H1 (cell line): ENCODE results near the gene PPP1R3E. TPM values are rescaled to one million over a fixed set of nuclear protein-coding genes. Genes with fewer than 3 reads are reported as not detected.

ENCODE experiments used
- CTCF ChIA-PET: fragments of 300-600 bp; sonication (Branson Sonifier 250); formaldehyde crosslinking; loops from one replicate; lab custom pipeline; 2021; ENCODE audit not compliant: partially characterized antibody; lab: Charles Lee
- POLR2A ChIA-PET: fragments of 300-600 bp; sonication (Branson Sonifier 250); formaldehyde crosslinking; loops from one replicate; lab custom pipeline; 2021; ENCODE audit warnings: inconsistent platforms; ENCODE audit not compliant: partially characterized antibody; lab: Charles Lee
- DNase-seq, 2 experiments: peaks; one replicate each; pipeline versions ENCODE4 v3.0.0 to v3.0.0-alpha.2; 2010 to 2022; ENCODE audit warnings: low spot score in 2 of 2, low read depth in 1 of 2, mixed read lengths in 1 of 2
- FAIRE-seq: peaks from 2 replicates; lab custom pipeline; 2011; peaks lifted over from hg19 to GRCh38; lab: Jason Lieb, UNC
- H2AFZ ChIP-seq: 2 replicates; pipeline ENCODE4 v1.8.1; 2012; ENCODE audit warnings: low read length, inconsistent platforms
- H2AK5ac ChIP-seq: 2 replicates; pipeline ENCODE4 v1.6.1; 2013; ENCODE audit warnings: low read depth, low read length
- H2BK120ac ChIP-seq: replicated peaks from 2 replicates; pipeline ENCODE3; 2013; ENCODE audit warnings: low read depth, low read length, inconsistent platforms
- H2BK12ac ChIP-seq: 2 replicates; pipeline ENCODE4 v1.6.1; 2013; ENCODE audit warnings: low read depth, low read length
- H2BK15ac ChIP-seq: 2 replicates; pipeline ENCODE4 v1.6.1; 2013; ENCODE audit warnings: low read length
- H2BK20ac ChIP-seq: 2 replicates; pipeline ENCODE4 v1.6.1; 2013; ENCODE audit warnings: low read length
- H2BK5ac ChIP-seq: 2 replicates; pipeline ENCODE4 v1.6.1; 2013; ENCODE audit warnings: low read depth, low read length
- H3K14ac ChIP-seq: 2 replicates; pipeline ENCODE4 v1.6.1; 2013; ENCODE audit warnings: inconsistent platforms; ENCODE audit not compliant: insufficient read length
- H3K18ac ChIP-seq: 2 replicates; pipeline ENCODE4 v1.6.1; 2013; ENCODE audit warnings: low read length; ENCODE audit errors: extremely low read depth
- H3K23ac ChIP-seq: 2 replicates; pipeline ENCODE4 v1.6.1; 2013; ENCODE audit warnings: inconsistent platforms; ENCODE audit not compliant: insufficient read length
- H3K23me2 ChIP-seq: 2 replicates; pipeline ENCODE4 v1.6.1; 2013; ENCODE audit warnings: low read depth, low read length
- H3K27ac ChIP-seq: 2 replicates; pipeline ENCODE4 v1.6.1; 2011; ENCODE audit warnings: low read depth, low read length, inconsistent platforms
- H3K27me3 ChIP-seq, 4 experiments: replicated peaks in 1 of 4; 1 replicate in 1 of 4; 2 replicates in 3 of 4; pipeline versions ENCODE4 v1.6.1 to v1.8.1; 2011 to 2013; ENCODE audit warnings: low read length in 3 of 4, mild to moderate bottlenecking in 3 of 4, inconsistent platforms in 2 of 4, mixed read lengths in 2 of 4, moderate library complexity in 1 of 4; ENCODE audit not compliant: control insufficient read depth in 3 of 4, insufficient read depth in 3 of 4; ENCODE audit errors: extremely low read depth in 1 of 4
- H3K36me3 ChIP-seq, 4 experiments: 2 replicates each; pipeline versions ENCODE4 v1.6.1 to v1.8.1; 2011 to 2013; ENCODE audit warnings: mild to moderate bottlenecking in 4 of 4, low read length in 3 of 4, moderate library complexity in 2 of 4, control low read depth in 1 of 4, inconsistent platforms in 1 of 4; ENCODE audit not compliant: insufficient read depth in 4 of 4, control insufficient read depth in 2 of 4
- H3K4ac ChIP-seq: replicated peaks from 2 replicates; pipeline ENCODE3; 2013; ENCODE audit warnings: low read length, low read depth, mixed read lengths, inconsistent platforms; ENCODE audit not compliant: insufficient read length
- H3K4me1 ChIP-seq, 4 experiments: replicated peaks in 1 of 4; 1 replicate in 1 of 4; 2 replicates in 3 of 4; pipeline versions ENCODE4 v1.6.1 to v1.8.1; 2011 to 2013; ENCODE audit warnings: low read length in 3 of 4, inconsistent platforms in 2 of 4, mixed read lengths in 1 of 4; ENCODE audit not compliant: insufficient read depth in 4 of 4, control insufficient read depth in 3 of 4
- H3K4me2 ChIP-seq, 2 experiments: 2 replicates each; pipeline versions ENCODE4 v1.6.1 to v1.8.1; 2011 to 2013; ENCODE audit warnings: low read depth in 2 of 2, low read length in 2 of 2, control low read depth in 1 of 2, inconsistent platforms in 1 of 2, mild to moderate bottlenecking in 1 of 2; ENCODE audit not compliant: insufficient read depth in 1 of 2
- H3K4me3 ChIP-seq, 4 experiments: fragments of 200-600, 300-600 bp in 1 of 4; sonication (generic), shearing (Covaris generic), sonication (Bioruptor Twin) in 1 of 4; 2 replicates each; pipeline versions ENCODE4 v1.5.1 to v1.8.1; 2011 to 2016; ENCODE audit warnings: low read length in 4 of 4, low read depth in 3 of 4, control low read depth in 2 of 4, inconsistent platforms in 2 of 4, mild to moderate bottlenecking in 2 of 4, mixed read lengths in 1 of 4, moderate library complexity in 1 of 4; ENCODE audit not compliant: insufficient read depth in 2 of 4; ENCODE audit errors: extremely low read depth in 1 of 4
- H3K56ac ChIP-seq: replicated peaks from 2 replicates; pipeline ENCODE3; 2013; ENCODE audit warnings: low read depth, mild to moderate bottlenecking, mixed read lengths, low read length, inconsistent platforms; ENCODE audit not compliant: insufficient read length
- H3K79me1 ChIP-seq: 2 replicates; pipeline ENCODE4 v1.6.1; 2013; ENCODE audit warnings: low read depth, low read length, control low read depth
- H3K79me2 ChIP-seq, 2 experiments: 2 replicates each; pipeline versions ENCODE4 v1.6.1 to v1.8.1; 2012 to 2013; ENCODE audit warnings: low read length in 2 of 2, mild to moderate bottlenecking in 2 of 2, inconsistent platforms in 1 of 2; ENCODE audit not compliant: insufficient read depth in 2 of 2, control insufficient read depth in 1 of 2
- H3K9ac ChIP-seq, 4 experiments: replicated peaks in 1 of 4; 1 replicate in 1 of 4; 2 replicates in 3 of 4; pipeline versions ENCODE4 v1.6.1 to v1.8.1; 2011 to 2013; ENCODE audit warnings: low read depth in 3 of 4, low read length in 3 of 4, control low read depth in 2 of 4, mild to moderate bottlenecking in 2 of 4, moderate library complexity in 2 of 4, inconsistent platforms in 1 of 4; ENCODE audit errors: extremely low read depth in 1 of 4
- H3K9me3 ChIP-seq, 2 experiments: 2 replicates each; pipeline versions ENCODE4 v1.6.1 to v1.8.1; 2012 to 2013; ENCODE audit warnings: mild to moderate bottlenecking in 2 of 2, moderate library complexity in 2 of 2, control low read depth in 1 of 2, inconsistent platforms in 1 of 2, low read depth in 1 of 2, low read length in 1 of 2, mixed read lengths in 1 of 2; ENCODE audit not compliant: insufficient read depth in 2 of 2
- H4K20me1 ChIP-seq, 2 experiments: replicated peaks in 1 of 2; 2 replicates each; pipeline versions ENCODE3 to v1.8.1; 2011 to 2013; ENCODE audit warnings: inconsistent platforms in 2 of 2, low read length in 2 of 2, mild to moderate bottlenecking in 1 of 2; ENCODE audit not compliant: insufficient read depth in 2 of 2, control insufficient read depth in 1 of 2
- H4K5ac ChIP-seq: 2 replicates; pipeline ENCODE4 v1.6.1; 2013; ENCODE audit warnings: low read length, low read depth, mixed read lengths, inconsistent platforms; ENCODE audit not compliant: insufficient read length
- H4K8ac ChIP-seq: 2 replicates; pipeline ENCODE4 v1.8.0; 2013; ENCODE audit warnings: mild to moderate bottlenecking, moderate library complexity, low read length, inconsistent platforms; ENCODE audit not compliant: insufficient read depth; ENCODE audit errors: extremely low read depth
- H4K91ac ChIP-seq: replicated peaks from 2 replicates; pipeline ENCODE3; 2013; ENCODE audit warnings: low read length, mixed read lengths, inconsistent platforms; ENCODE audit not compliant: insufficient read length
- ASH2L ChIP-seq: fragments of 200-600, 300-600 bp; sonication (generic); IDR thresholded peaks from one replicate; pipeline ENCODE4 v1.7.1; 2017; ENCODE audit warnings: low read length
- CBX8 ChIP-seq: fragments of 300-800, 300-1000 bp; sonication (generic); IDR thresholded peaks from 2 replicates; pipeline ENCODE4 v1.7.1; 2016; ENCODE audit warnings: low read depth, low read length, borderline replicate concordance
- E2F6 ChIP-seq: IDR thresholded peaks from 2 replicates; pipeline ENCODE4 v1.6.1; 2012; ENCODE audit warnings: inconsistent platforms
- HDAC2 ChIP-seq, 2 experiments: fragments of 300-600 bp in 1 of 2; sonication (generic) in 1 of 2; IDR thresholded peaks; 2 replicates each; pipeline ENCODE4 v1.6.1; 2011 to 2012; ENCODE audit warnings: low read depth in 2 of 2, low read length in 2 of 2, mild to moderate bottlenecking in 2 of 2, moderate library complexity in 2 of 2, borderline replicate concordance in 1 of 2, inconsistent platforms in 1 of 2
- SAP30 ChIP-seq: fragments of 300-600 bp; sonication (generic); IDR thresholded peaks from 2 replicates; pipeline ENCODE4 v1.7.1; 2012; ENCODE audit warnings: low read length, moderate library complexity, mild to moderate bottlenecking, inconsistent platforms; ENCODE audit not compliant: insufficient read depth, insufficient replicate concordance
- SIRT6 ChIP-seq: IDR thresholded peaks from one replicate; pipeline ENCODE4 v1.7.1; 2012; ENCODE audit warnings: low read length, inconsistent platforms
- TEAD4 ChIP-seq: IDR thresholded peaks from 2 replicates; pipeline ENCODE4 v1.6.1; 2012; ENCODE audit warnings: low read depth, low read length, inconsistent platforms, mixed read lengths
- WGBS, 2 experiments: shearing (Covaris generic) in 1 of 2; methylation state at CpG; one replicate each; pipeline versions ENCODE4 v1.1.6 to v1.1.7; 2013 to 2015; ENCODE audit warnings: low lambda C conversion rate in 2 of 2, mixed read lengths in 2 of 2, inconsistent platforms in 1 of 2, low coverage in 1 of 2, missing lambda C conversion rate in 1 of 2; ENCODE audit not compliant: insufficient replicate concordance in 2 of 2, insufficient coverage in 1 of 2, insufficient read length in 1 of 2; ENCODE audit errors: extremely low coverage in 1 of 2, missing lambda C conversion rate in 1 of 2; 5-methylcytosine and 5-hydroxymethylcytosine counted together
- polyA plus RNA-seq, 7 experiments: library from polyadenylated mRNA; depleted of rRNA in 3 of 7; stranded (reverse) in 5 of 7; unstranded in 2 of 7; fragments of >200 nt in 5 of 7; fragments of 200-250 nt in 2 of 7; gene quantifications; 1 replicate in 5 of 7; 2 replicates in 1 of 7; 4 replicates in 1 of 7; pipeline versions ENCODE4 v1.2.1 to v1.2.3, GENCODE V29; 2011 to 2013; ENCODE audit warnings: missing spikeins in 2 of 7, mixed read lengths in 2 of 7
- total RNA-seq: library from RNA; stranded (reverse); fragmentation: NEBNext Ultra II Directional; extraction: Animal tissue kit (Norgen Biotek cat#: 25700); gene quantifications from 2 replicates; pipeline ENCODE4 v1.2.1, GENCODE V29; 2021
- TF ChIP-seq, protein P1 (sequence below): IDR thresholded peaks from 2 replicates; pipeline ENCODE4 v1.6.1; 2012; ENCODE audit warnings: inconsistent platforms

PPP1R3E gene
- total and polyA plus RNA-seq, 2 of the 8 experiments (the other 6 are each of a cell fraction or from before 2014, with no cell fraction given) = 4.4 to 4.7 TPM

DNA sequence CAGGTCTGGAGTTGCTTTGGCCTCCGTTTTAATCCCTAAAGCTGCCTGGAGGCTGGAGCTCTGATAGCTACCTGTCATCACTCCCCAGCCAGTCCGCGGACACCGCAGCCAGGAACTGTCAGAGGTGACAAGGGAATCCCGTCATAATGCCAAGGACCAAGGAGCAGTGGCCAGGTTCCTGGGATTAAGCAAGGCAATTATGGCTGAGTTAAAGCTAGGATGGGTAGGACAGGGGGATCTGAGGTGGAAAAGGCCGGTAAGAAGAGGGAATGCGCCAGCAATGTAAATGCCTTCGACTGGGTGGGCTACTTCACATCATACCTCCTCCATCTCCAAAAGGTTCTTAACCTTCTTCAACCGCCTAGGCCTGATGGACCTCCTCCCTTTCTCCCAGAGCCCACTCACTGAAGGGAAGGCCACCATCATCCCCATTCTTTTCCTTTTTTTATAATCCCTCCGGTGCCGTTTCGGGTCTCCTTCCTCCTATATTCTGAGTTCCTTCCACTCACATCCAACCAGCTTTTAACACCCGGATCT is 1.9 kb downstream of the PPP1R3E start:
- H2BK5ac ChIP-seq = no peak overlapping the region
- peak overlapping the region in 3 of 4 experiments; percentile 45 to 70 (median 54); a peak in 6 of 7 replicates for H3K9ac ChIP-seq
- no peak overlapping the region for H3K56ac ChIP-seq
- DNase-seq (no peak), FAIRE-seq (no peak)
- ChIA-PET CTCF (interaction anchor here (0.6 to 2.4 kb wide), 18 partner anchors 12 to 417 kb away, joined by 3 to 9 read pairs (median 4); partner anchors contain the start of gene SLC22A17), POLR2A (interaction anchor here (0.7 to 4.7 kb wide), 2 partner anchors 16 to 21 kb away, joined by 3 to 35 read pairs; partner anchors contain the start of gene PABPN1)
- peak overlapping the region; percentile 82 to 96 for H3K4me2 ChIP-seq
- TF ChIP-seq TEAD4 = no peak
- no peak for TF ChIP-seq CBX8
- TF ChIP-seq ASH2L = no peak
- TF ChIP-seq E2F6 = no peak
- peak; percentile 17 for TF ChIP-seq SAP30
- no peak for TF ChIP-seq SIRT6
- TF ChIP-seq, protein P1, sequence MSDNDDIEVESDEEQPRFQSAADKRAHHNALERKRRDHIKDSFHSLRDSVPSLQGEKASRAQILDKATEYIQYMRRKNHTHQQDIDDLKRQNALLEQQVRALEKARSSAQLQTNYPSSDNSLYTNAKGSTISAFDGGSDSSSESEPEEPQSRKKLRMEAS = no peak
- no peak for TF ChIP-seq HDAC2 (IDR thresholded peaks at IDR 0.05; ENCODE audit: borderline replicate concordance in 1 of 2, low read depth in 2 of 2, low read length in 2 of 2)
- 26% methylated on average over 9 of the region's 13 CpGs; no CpG with 5 or more reads in 1 of the 2 experiments for WGBS, 2 experiments
- H4K20me1 ChIP-seq = peaks cover 3 to 5% of the 10 kb centered on the region in 2 experiments
- peak overlapping the region; percentile 56 to 93 (median 73) for H3K4me3 ChIP-seq
- no peaks in the 10 kb centered on the region for H3K9me3 ChIP-seq
- H4K8ac ChIP-seq = no peak overlapping the region
- H3K27me3 ChIP-seq = peaks cover 15 to 50% (median 40%) of the 10 kb centered on the region in 4 experiments
- H3K4ac ChIP-seq = no peak overlapping the region
- H3K4me1 ChIP-seq = peaks cover 0 to 7% (median 1%) of the 10 kb centered on the region in 4 experiments; a peak in 3 of 7 replicates
- no peak overlapping the region for H2BK20ac ChIP-seq
- H2AFZ ChIP-seq = no peak overlapping the region
- no peaks in the 10 kb centered on the region for H3K79me1 ChIP-seq
- peaks cover 15% of the 10 kb centered on the region for H3K23me2 ChIP-seq
- H2BK15ac ChIP-seq = no peak overlapping the region
- no peaks in the 10 kb centered on the region for H3K36me3 ChIP-seq
- no peak overlapping the region for H3K18ac ChIP-seq
- no peak overlapping the region for H3K14ac ChIP-seq
- no peak overlapping the region for H3K23ac ChIP-seq
- no peak overlapping the region for H2BK12ac ChIP-seq
- no peak overlapping the region for H2BK120ac ChIP-seq
- H3K27ac ChIP-seq = no peak overlapping the region
- H4K5ac ChIP-seq = no peak overlapping the region
- H4K91ac ChIP-seq = no peak overlapping the region
- no peaks in the 10 kb centered on the region for H3K79me2 ChIP-seq
- H2AK5ac ChIP-seq = no peak overlapping the region
